Uterus (tissue), 2 donors: ENCODE measurements around the gene MIGA2.

Experiments used
- POLR2A ChIP-seq, 2 donors: fragments of 450-650 bp; IDR thresholded peaks; one replicate each; pipeline ENCODE4 v1.6.1; 2016; ENCODE audit warnings: antibody characterized with exemption in 2 of 2, mild to moderate bottlenecking in 1 of 2, moderate library complexity in 1 of 2
- TF ChIP-seq, protein P1 (sequence below), 4 experiments: fragments of 200-600 bp in 2 of 4; fragments of 450-650 bp in 2 of 4; sonication (generic) in 2 of 4; IDR thresholded peaks; one replicate each; pipeline ENCODE4 v1.5.1; 2016 to 2019; ENCODE audit warnings: antibody characterized with exemption in 4 of 4, mild to moderate bottlenecking in 2 of 4, moderate library complexity in 1 of 4

DNA sequence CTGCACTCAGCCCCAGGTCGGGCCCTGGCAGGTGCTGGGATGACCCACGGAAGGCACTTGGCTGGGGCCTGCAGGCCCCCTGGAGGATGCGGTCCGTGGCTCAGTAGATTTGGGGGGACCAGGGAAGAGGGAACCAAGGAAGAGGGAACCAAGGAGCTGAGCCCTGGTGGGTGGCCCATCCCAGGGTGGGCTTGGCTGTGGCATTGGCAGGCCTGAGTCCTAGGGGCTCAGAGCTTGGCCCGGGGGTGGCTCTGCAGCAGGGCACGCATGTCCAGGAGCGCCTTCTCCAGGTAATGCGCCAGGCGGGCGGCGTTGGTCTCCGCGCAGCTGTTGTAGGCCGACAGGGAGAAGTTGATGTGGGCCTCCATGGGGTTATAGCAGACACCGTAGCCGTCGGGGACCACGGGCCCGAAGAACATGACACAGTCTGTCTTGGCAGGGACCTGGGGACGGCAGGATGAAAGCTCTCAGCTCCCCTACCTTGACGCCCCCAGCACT, 58.8 kb downstream of the MIGA2 start:
- TF ChIP-seq, protein P1, sequence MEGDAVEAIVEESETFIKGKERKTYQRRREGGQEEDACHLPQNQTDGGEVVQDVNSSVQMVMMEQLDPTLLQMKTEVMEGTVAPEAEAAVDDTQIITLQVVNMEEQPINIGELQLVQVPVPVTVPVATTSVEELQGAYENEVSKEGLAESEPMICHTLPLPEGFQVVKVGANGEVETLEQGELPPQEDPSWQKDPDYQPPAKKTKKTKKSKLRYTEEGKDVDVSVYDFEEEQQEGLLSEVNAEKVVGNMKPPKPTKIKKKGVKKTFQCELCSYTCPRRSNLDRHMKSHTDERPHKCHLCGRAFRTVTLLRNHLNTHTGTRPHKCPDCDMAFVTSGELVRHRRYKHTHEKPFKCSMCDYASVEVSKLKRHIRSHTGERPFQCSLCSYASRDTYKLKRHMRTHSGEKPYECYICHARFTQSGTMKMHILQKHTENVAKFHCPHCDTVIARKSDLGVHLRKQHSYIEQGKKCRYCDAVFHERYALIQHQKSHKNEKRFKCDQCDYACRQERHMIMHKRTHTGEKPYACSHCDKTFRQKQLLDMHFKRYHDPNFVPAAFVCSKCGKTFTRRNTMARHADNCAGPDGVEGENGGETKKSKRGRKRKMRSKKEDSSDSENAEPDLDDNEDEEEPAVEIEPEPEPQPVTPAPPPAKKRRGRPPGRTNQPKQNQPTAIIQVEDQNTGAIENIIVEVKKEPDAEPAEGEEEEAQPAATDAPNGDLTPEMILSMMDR (IDR thresholded peaks at IDR 0.05) = no peak
- TF ChIP-seq POLR2A (IDR thresholded peaks at IDR 0.05) = no peak
